Ovary (tissue), 9 donors: ENCODE data around the gene LAMP5. TPM values are rescaled to one million over a fixed set of nuclear protein-coding genes. Genes with fewer than 3 reads are reported as not detected.

Experiments
- DNase-seq, 5 donors: peaks; one replicate each; pipeline ENCODE4 v3.0.0-alpha.2; 2019 to 2020
- H3K27ac ChIP-seq, 2 donors: fragments of 200-600 bp; one replicate each; pipeline versions ENCODE4 v1.5.1 to v1.8.0; 2019 to 2022
- H3K27me3 ChIP-seq: fragments of 200-600 bp; one replicate; pipeline ENCODE4 v1.8.0; 2022
- H3K36me3 ChIP-seq: fragments of 200-600 bp; sonication (generic); one replicate; pipeline ENCODE4 v1.5.1; 2019
- H3K4me1 ChIP-seq: one replicate; pipeline ENCODE4 v1.8.1; 2013; ENCODE audit warnings: mild to moderate bottlenecking, moderate library complexity; ENCODE audit not compliant: insufficient read depth
- H3K4me3 ChIP-seq: fragments of 200-600 bp; sonication (generic); one replicate; pipeline ENCODE4 v1.5.1; 2017
- H3K9me3 ChIP-seq, 2 donors: fragments of 200-600 bp in 1 of 2; sonication (generic) in 1 of 2; one replicate each; pipeline versions ENCODE4 v1.5.1 to v1.8.1; 2013 to 2019; ENCODE audit warnings: mild to moderate bottlenecking in 1 of 2, moderate library complexity in 1 of 2
- EP300 ChIP-seq: sonication (generic); formaldehyde crosslinking; IDR thresholded peaks from one replicate; pipeline ENCODE4 v1.6.1; 2017; ENCODE audit warnings: antibody characterized with exemption
- POLR2A ChIP-seq: fragments of 450-650 bp; IDR thresholded peaks from one replicate; pipeline ENCODE4 v1.6.1; 2017; ENCODE audit warnings: antibody characterized with exemption, mild to moderate bottlenecking, moderate library complexity
- WGBS, 3 donors: extraction: QIAGEN DNeasy Blood & Tissue Kit in 1 of 3; methylation state at CpG; one replicate each; pipeline versions ENCODE4 v1.1.5 to v1.1.7; 2013 to 2017; 5-methylcytosine and 5-hydroxymethylcytosine counted together
- intact Hi-C, 4 donors: fragments of 100-400 bp; cut with DNase I; formaldehyde crosslinking; loops; one replicate each; pipeline versions ENCODE4 v1.11.0 to v1.15.1; 2022 to 2023
- polyA plus RNA-seq, 2 donors: library from polyadenylated mRNA; stranded (reverse); fragments of 200-250 nt in 1 of 2; fragments of 350-450 nt in 1 of 2; fragmentation: Illumina TruSeq in 1 of 2; extraction: RNeasy Lipid Tissue Mini Kit (QIAGEN cat#74804) in 1 of 2; gene quantifications; one replicate each; pipeline ENCODE4 v1.2.3, GENCODE V29; 2013 to 2014
- total RNA-seq, 7 donors: library from RNA; depleted of rRNA in 2 of 7; stranded (reverse); fragments of >200 nt in 2 of 7; fragmentation: NEBNext Ultra II Directional in 3 of 7; extraction: Animal tissue kit (Norgen Biotek cat#: 25700) in 3 of 7; gene quantifications; one replicate each; pipeline versions ENCODE4 v1.1.0 to v1.2.4, GENCODE V29; 2016 to 2023
- TF ChIP-seq, protein P1 (sequence below), 3 donors: fragments of 450-650 bp in 2 of 3; fragments of 200-600 bp in 1 of 3; IDR thresholded peaks; one replicate each; pipeline versions ENCODE4 v1.5.1 to v1.8.0; 2016 to 2022; ENCODE audit warnings: antibody characterized with exemption in 3 of 3, mild to moderate bottlenecking in 1 of 3
- donor health status: DM: no; HTN: no; CAD: no; lungs with moderate emphysema.
- donor health status: DM: no; HTN: no; CAD: no.
- donor health status: Bipolar disorder and iron deficiency.
- donor health status: DM: yes; HTN: yes; CAD: no.
- donor health status: DM: no; HTN: no; CAD: no.
- donor health status: DM: yes; HTN: yes; CAD: no.

LAMP5 gene
- total and polyA plus RNA-seq, 9 donors = 0.91 to 39.5 (median 5.2) TPM

DNA sequence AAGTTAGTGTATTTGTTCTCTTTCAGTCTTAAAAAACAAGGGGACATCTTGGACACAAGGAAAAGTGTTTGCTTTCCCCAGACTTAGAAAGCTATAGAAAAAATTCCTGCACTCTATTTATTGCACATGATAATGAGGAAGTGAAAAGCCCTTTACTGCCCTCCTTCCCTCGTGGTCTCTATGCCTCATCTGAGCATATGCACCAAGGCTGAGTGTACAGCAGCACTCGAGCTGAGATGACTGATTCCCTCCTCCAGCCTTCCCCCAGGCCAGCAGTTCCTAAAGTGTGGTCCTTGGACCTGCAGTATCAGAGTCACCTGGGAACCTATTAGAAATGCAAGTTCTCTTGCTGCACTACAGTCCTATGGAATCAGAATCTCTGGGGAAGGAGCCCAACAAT is 14.3 kb upstream of the LAMP5 start:
- no peaks in the 10 kb centered on the region for H3K27me3 ChIP-seq
- no peaks in the 10 kb centered on the region for H3K9me3 ChIP-seq
- 2 to 7% (median 5%) methylated on average over 2 of the region's 2 CpGs for WGBS, 3 donors
- intact Hi-C loops = no loop called here
- peaks cover 7% of the 10 kb centered on the region for H3K4me1 ChIP-seq
- H3K36me3 ChIP-seq = no peaks in the 10 kb centered on the region
- H3K27ac ChIP-seq = no peak overlapping the region
- DNase-seq = no peak
- no peak overlapping the region for H3K4me3 ChIP-seq
- TF ChIP-seq POLR2A (no peak), EP300 (no peak)
- TF ChIP-seq, protein P1, sequence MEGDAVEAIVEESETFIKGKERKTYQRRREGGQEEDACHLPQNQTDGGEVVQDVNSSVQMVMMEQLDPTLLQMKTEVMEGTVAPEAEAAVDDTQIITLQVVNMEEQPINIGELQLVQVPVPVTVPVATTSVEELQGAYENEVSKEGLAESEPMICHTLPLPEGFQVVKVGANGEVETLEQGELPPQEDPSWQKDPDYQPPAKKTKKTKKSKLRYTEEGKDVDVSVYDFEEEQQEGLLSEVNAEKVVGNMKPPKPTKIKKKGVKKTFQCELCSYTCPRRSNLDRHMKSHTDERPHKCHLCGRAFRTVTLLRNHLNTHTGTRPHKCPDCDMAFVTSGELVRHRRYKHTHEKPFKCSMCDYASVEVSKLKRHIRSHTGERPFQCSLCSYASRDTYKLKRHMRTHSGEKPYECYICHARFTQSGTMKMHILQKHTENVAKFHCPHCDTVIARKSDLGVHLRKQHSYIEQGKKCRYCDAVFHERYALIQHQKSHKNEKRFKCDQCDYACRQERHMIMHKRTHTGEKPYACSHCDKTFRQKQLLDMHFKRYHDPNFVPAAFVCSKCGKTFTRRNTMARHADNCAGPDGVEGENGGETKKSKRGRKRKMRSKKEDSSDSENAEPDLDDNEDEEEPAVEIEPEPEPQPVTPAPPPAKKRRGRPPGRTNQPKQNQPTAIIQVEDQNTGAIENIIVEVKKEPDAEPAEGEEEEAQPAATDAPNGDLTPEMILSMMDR (IDR thresholded peaks at IDR 0.05) = no peak

DNA sequence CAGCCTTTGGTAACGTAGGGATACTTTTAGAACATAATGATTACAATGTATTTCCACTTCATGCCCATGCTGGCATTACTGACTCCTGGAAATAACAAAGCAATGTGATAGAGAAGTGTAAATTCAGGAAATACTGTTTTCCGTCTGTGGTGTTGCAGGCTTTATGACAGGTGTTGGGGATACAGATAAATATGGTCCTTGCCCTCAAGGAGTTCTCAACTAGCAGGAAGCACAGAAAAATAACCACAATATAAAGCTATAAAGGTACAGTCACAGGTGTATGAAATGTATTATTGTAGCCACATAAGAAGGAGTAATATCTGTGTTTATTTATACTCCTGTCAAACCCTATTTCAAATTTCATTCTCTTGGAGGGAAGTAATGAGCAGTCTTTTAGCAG is 12.9 kb upstream of the LAMP5 start:
- H3K27me3 ChIP-seq = no peaks in the 10 kb centered on the region
- TF ChIP-seq, protein P1 (IDR thresholded peaks at IDR 0.05) = no peak
- TF ChIP-seq EP300 (no peak), POLR2A (no peak)
- WGBS, 3 donors = 61 to 86% (median 84%) methylated on average over 2 of the region's 2 CpGs
- H3K9me3 ChIP-seq = no peaks in the 10 kb centered on the region
- no peaks in the 10 kb centered on the region for H3K36me3 ChIP-seq
- H3K27ac ChIP-seq = no peak overlapping the region
- intact Hi-C loops = no loop called here
- H3K4me1 ChIP-seq = peaks cover 5% of the 10 kb centered on the region
- no peak for DNase-seq
- H3K4me3 ChIP-seq = no peak overlapping the region

DNA sequence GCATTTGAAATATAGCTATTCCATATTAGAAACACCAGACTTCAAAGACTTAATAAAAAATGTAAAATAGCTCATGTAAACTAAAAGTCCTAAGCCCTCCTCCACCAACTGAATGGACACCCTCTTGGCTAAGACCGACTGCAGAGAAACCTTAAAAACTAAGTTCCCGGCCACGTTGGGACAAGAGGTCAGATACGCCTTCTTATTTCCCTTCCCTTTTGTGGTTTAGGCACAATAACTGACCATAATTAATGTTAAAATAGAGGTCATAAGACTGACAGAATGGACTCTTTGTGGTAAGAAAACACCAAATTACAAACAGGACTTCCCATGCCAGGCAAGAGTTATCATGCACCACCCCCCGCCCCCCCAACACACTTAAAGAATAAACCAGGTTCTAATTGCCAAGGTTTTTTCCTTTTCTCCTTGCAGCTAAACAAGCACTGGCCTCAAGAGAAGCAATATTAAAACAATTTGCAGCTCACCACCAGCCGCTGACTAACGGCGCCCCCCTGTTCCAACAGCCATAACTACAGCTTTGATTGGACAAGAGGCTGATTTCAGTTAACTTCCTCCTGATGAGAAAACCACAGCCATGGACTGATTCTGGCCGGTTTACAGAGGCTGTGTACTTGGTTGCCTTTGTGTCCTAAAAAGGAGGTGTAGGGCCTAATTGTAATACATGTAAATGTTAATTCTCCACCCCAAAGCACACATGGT is 10.7 kb upstream of the LAMP5 start:
- Histone ChIP-seq H3K36me3 (no peaks in the 10 kb centered on the region), H3K9me3 (no peaks in the 10 kb centered on the region), H3K27me3 (no peaks in the 10 kb centered on the region), H3K4me1 (peaks cover 5% of the 10 kb centered on the region), H3K27ac (no peak overlapping the region), H3K4me3 (no peak overlapping the region)
- DNase-seq = no peak
- intact Hi-C loops = no loop called here
- no peak for TF ChIP-seq EP300
- no peak for TF ChIP-seq POLR2A
- TF ChIP-seq, protein P1 (IDR thresholded peaks at IDR 0.05) = no peak
- 27 to 35% (median 29%) methylated on average over 9 of the region's 9 CpGs for WGBS, 3 donors

DNA sequence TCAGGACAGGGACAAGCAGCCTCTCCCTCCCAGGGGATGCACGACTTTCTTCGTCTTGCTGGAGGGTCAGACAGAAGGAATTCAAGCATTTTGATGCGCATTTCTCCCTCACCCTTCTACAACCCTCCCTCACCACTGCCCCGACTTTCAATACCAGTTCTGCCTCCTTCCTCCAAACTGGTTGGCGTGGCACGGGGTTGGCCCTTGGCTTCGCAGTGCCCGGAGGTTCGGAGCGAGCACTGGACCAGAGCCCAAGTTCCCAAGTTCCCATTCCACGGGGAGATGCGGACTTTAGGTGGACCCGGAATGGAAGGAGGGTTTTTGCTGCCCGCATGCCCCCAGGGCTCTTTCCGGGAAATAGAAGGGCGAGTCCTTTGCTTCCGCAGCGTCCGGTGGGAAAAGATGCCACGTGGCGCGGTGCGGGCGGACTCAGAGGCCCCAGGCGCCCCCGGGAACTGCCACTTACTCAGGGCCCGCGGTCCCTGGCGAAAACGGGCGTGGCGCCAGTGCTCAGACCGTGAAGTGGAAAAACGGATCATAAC is 8.0 kb upstream of the LAMP5 start:
- no peaks in the 10 kb centered on the region for H3K4me1 ChIP-seq

More for the DNA sequence above, 8.0 kb upstream of the LAMP5 start:
- intact Hi-C loops = no loop called here
- TF ChIP-seq POLR2A (no peak), EP300 (no peak)
- TF ChIP-seq, protein P1 (IDR thresholded peaks at IDR 0.05) = no peak
- WGBS, 3 donors = 39 to 50% (median 48%) methylated on average over 33 to 34 of the region's 34 CpGs
- no peak for DNase-seq
- H3K9me3 ChIP-seq = no peaks in the 10 kb centered on the region
- H3K27ac ChIP-seq = no peak overlapping the region
- H3K27me3 ChIP-seq = no peaks in the 10 kb centered on the region
- H3K4me3 ChIP-seq = no peak overlapping the region
- H3K36me3 ChIP-seq = no peaks in the 10 kb centered on the region
